GM12878 (cell line): ENCODE data around the gene SAMSN1. TPM values are rescaled to one million over a fixed set of nuclear protein-coding genes. Genes with fewer than 3 reads are reported as not detected.
A peak's percentile ranks its signal among the peaks of the same experiment; 100 is the strongest.
"Not testable (repeated sequence)": the region's sequence is repeated elsewhere in the genome, so short reads cannot be mapped to it uniquely, and the experiment has no call there.

Experiments
- ATAC-seq: fragments of 200-7000 bp; cut with Tn5 transposase; 3 replicates; pipeline ENCODE4 v1.9.1; 2020; ENCODE audit warnings: mild to moderate bottlenecking, moderate library complexity
- BruUV-seq: library from RNA; stranded (reverse); fragments of 400-500 nt; replicated peaks from 2 replicates; lab custom pipeline; 2021; lab: Mats Ljungman, UMichigan
- CTCF ChIA-PET: fragments of 300-600 bp; sonication (Branson Sonifier 250); formaldehyde crosslinking; extraction: SDS; loops from one replicate; lab custom pipeline; 2021; ENCODE audit warnings: inconsistent platforms; lab: Yijun Ruan, JAX
- POLR2A ChIA-PET: fragments of 350-600 bp; formaldehyde crosslinking; extraction: SDS; loops from one replicate; lab custom pipeline; 2021; ENCODE audit warnings: inconsistent platforms; lab: Charles Lee
- RAD21 ChIA-PET: fragments of 300-600 bp; sonication (Branson Sonifier 250); formaldehyde crosslinking; loops from one replicate; lab custom pipeline; 2023; ENCODE audit warnings: antibody characterized with exemption; ENCODE audit not compliant: unreplicated experiment; lab: Charles Lee
- SMC1A ChIA-PET: fragments of 300-600 bp; sonication (Branson Sonifier 250); formaldehyde crosslinking; loops from one replicate; lab custom pipeline; 2023; ENCODE audit not compliant: unreplicated experiment, uncharacterized antibody; lab: Charles Lee
- DNase-seq: peaks from one replicate; pipeline ENCODE4 v3.0.0-alpha.2; 2011; ENCODE audit warnings: low read depth, low spot score
- FAIRE-seq: peaks from 3 replicates; lab custom pipeline; 2011; peaks lifted over from hg19 to GRCh38; lab: Jason Lieb, UNC
- H2AFZ ChIP-seq: 2 replicates; pipeline ENCODE4 v1.6.0; 2011; ENCODE audit warnings: low read depth, low read length, control low read depth; ENCODE audit not compliant: control insufficient read depth
- H3K27ac ChIP-seq: 2 replicates; pipeline ENCODE4 v1.5.1; 2011; ENCODE audit warnings: control low read depth; ENCODE audit not compliant: control insufficient read depth, insufficient read depth
- H3K27me3 ChIP-seq, 2 experiments: replicated peaks in 1 of 2; 2 replicates each; pipeline versions ENCODE4 v1.6.0 to v1.6.1; 2011; ENCODE audit warnings: low read length in 1 of 2; ENCODE audit not compliant: control insufficient read depth in 2 of 2, insufficient read depth in 2 of 2
- H3K36me3 ChIP-seq, 2 experiments: 2 replicates each; pipeline ENCODE4 v1.5.1; 2011; ENCODE audit warnings: low read length in 1 of 2; ENCODE audit not compliant: control insufficient read depth in 2 of 2, insufficient read depth in 2 of 2
- H3K4me1 ChIP-seq: 2 replicates; pipeline ENCODE4 v1.6.1; 2011; ENCODE audit warnings: mild to moderate bottlenecking, low read length, moderate library complexity, mixed read lengths; ENCODE audit not compliant: control insufficient read depth, insufficient read depth
- H3K4me2 ChIP-seq: 2 replicates; pipeline ENCODE4 v1.6.0; 2011; ENCODE audit warnings: control low read depth; ENCODE audit not compliant: control insufficient read depth, insufficient read depth
- H3K4me3 ChIP-seq: fragments of 200-600 bp; sonication (generic); 2 replicates; pipeline ENCODE4 v1.5.1; 2016
- H3K79me2 ChIP-seq: 2 replicates; pipeline ENCODE4 v1.6.0; 2011; ENCODE audit warnings: low read length; ENCODE audit not compliant: control insufficient read depth, insufficient read depth
- H3K9ac ChIP-seq: 2 replicates; pipeline ENCODE4 v1.8.0; 2011; ENCODE audit warnings: low read length, control low read depth, mixed read lengths; ENCODE audit not compliant: control insufficient read depth, insufficient read depth
- H3K9me3 ChIP-seq: replicated peaks from 3 replicates; pipeline ENCODE4 v1.5.1; 2011; ENCODE audit warnings: mild to moderate bottlenecking, low read length; ENCODE audit not compliant: control insufficient read depth, insufficient read depth
- H4K20me1 ChIP-seq: 2 replicates; pipeline ENCODE4 v1.6.0; 2011; ENCODE audit not compliant: control insufficient read depth, insufficient read depth
- BHLHE40 ChIP-seq, 2 experiments: fragments of 450-650 bp in 1 of 2; IDR thresholded peaks; 2 replicates each; pipeline ENCODE4 v1.6.1; 2011 to 2017; ENCODE audit warnings: low read depth in 2 of 2, borderline replicate concordance in 1 of 2, improper control_type of control experiment in 1 of 2, low read length in 1 of 2, mild to moderate bottlenecking in 1 of 2
- MLLT1 ChIP-seq: fragments of 450-650 bp; IDR thresholded peaks from 2 replicates; pipeline ENCODE4 v1.6.1; 2016; ENCODE audit warnings: mild to moderate bottlenecking
- ZNF592 ChIP-seq: fragments of 450-650 bp; IDR thresholded peaks from 2 replicates; pipeline ENCODE4 v1.6.1; 2017; ENCODE audit warnings: mild to moderate bottlenecking, moderate library complexity
- WGBS: methylation state at CpG from one replicate; pipeline ENCODE4 v1.1.6; 2016; ENCODE audit warnings: low lambda C conversion rate; ENCODE audit not compliant: insufficient replicate concordance, insufficient coverage; ENCODE audit errors: missing lambda C conversion rate; 5-methylcytosine and 5-hydroxymethylcytosine counted together
- in situ Hi-C: fragments of 300-500 bp; cut with MboI; formaldehyde crosslinking; loops from 9 replicates; pipeline ENCODE4 v1.14.3; 2018; ENCODE audit warnings: mixed read lengths
- intact Hi-C: fragments of 100-400 bp; cut with micrococcal nuclease; formaldehyde crosslinking; loops from one replicate; pipeline ENCODE4 v1.14.2; 2022; ENCODE audit not compliant: unreplicated experiment
- polyA plus RNA-seq, 11 experiments: library from polyadenylated mRNA; depleted of rRNA in 4 of 11; unstranded in 6 of 11; stranded (reverse) in 5 of 11; fragments of >200 nt; fragmentation: Nextera tagmentation in 4 of 11; fragmentation: Illumina TruSeq in 1 of 11; extraction: Ambion mirVana in 4 of 11; extraction: Trizol in 1 of 11; gene quantifications; 1 replicate in 1 of 11; 2 replicates in 10 of 11; pipeline versions ENCODE4 v1.2.1 to v1.2.3, GENCODE V29; 2011 to 2016; ENCODE audit warnings: inconsistent platforms in 2 of 11, missing spikeins in 2 of 11, low read depth in 1 of 11
- total RNA-seq, 4 experiments: library from RNA; depleted of rRNA in 3 of 4; stranded (reverse); fragments of >200 nt in 3 of 4; fragmentation: Illumina TruSeq in 1 of 4; extraction: Trizol in 1 of 4; gene quantifications; 2 replicates each; pipeline versions ENCODE4 v1.2.1 to v1.2.3, GENCODE V29; 2013 to 2021

The SAMSN1 gene
- total and polyA plus RNA-seq, 10 of the 15 experiments (the other 5 are each of a cell fraction or from before 2014, with no cell fraction given), result 23.2 to 102 (median 44.9) TPM

GRCh38 chr21:14546719-14547118 lies 604 bp upstream of the SAMSN1 start:
- H3K4me3 ChIP-seq, BruUV-seq, ATAC-seq, FAIRE-seq, H4K20me1 ChIP-seq, H3K27me3 ChIP-seq, H2AFZ ChIP-seq, in situ Hi-C loops, DNase-seq, H3K9ac ChIP-seq, H3K9me3 ChIP-seq, H3K4me2 ChIP-seq, H3K36me3 ChIP-seq: not testable (repeated sequence)
- peaks cover 46% of the 10 kb centered on the region for H3K79me2 ChIP-seq
- POLR2A ChIA-PET, result interaction anchor here (0.9 to 1.5 kb wide), 3 partner anchors 11 to 184 kb away, joined by 3 to 4 read pairs (median 3); no protein-coding TSS in a partner anchor
- SMC1A ChIA-PET, result interaction anchor here (0.9 to 1.4 kb wide), 14 partner anchors 9 to 191 kb away, joined by 3 to 16 read pairs (median 6); no protein-coding TSS in a partner anchor
- intact Hi-C loops, result loop anchor here (2.0 to 10.0 kb wide), 3 partner anchors 140 to 518 kb away; partner anchors contain the start of gene NRIP1
- peaks cover 12% of the 10 kb centered on the region; the same call in 1 of the 2 replicates for H3K4me1 ChIP-seq
- RAD21 ChIA-PET, result interaction anchor here (0.7 to 7.5 kb wide), 10 partner anchors 11 to 280 kb away, joined by 3 to 63 read pairs (median 5); no protein-coding TSS in a partner anchor
- peak overlapping the region; percentile 56 for H3K27ac ChIP-seq
- CTCF ChIA-PET, result interaction anchor here (0.9 to 1.6 kb wide), 5 partner anchors 12 to 190 kb away, joined by 3 to 6 read pairs (median 3); no protein-coding TSS in a partner anchor
- peak; percentile 77 for TF ChIP-seq MLLT1
- WGBS, result 30% methylated on average over 7 of the region's 7 CpGs

- intact Hi-C loops (loop anchor here (10.0 kb wide), 2 partner anchors 331 to 521 kb away; partner anchors contain the start of gene NRIP1), in situ Hi-C loops (no loop called here)
- no peaks in the 10 kb centered on the region for H4K20me1 ChIP-seq
- H3K4me3 ChIP-seq, result peak overlapping the region; percentile 76
- RAD21 ChIA-PET, result interaction anchor here (1.4 to 7.5 kb wide), 6 partner anchors 11 to 143 kb away, joined by 4 to 63 read pairs (median 26); no protein-coding TSS in a partner anchor
- 42% methylated on average over 5 of the region's 5 CpGs for WGBS
- no peak overlapping the region for H2AFZ ChIP-seq
- H3K27me3 ChIP-seq, result no peaks in the 10 kb centered on the region
- H3K9ac ChIP-seq, result peak overlapping the region; percentile 81
- peaks cover 61% of the 10 kb centered on the region for H3K79me2 ChIP-seq
- no peak for FAIRE-seq
- POLR2A ChIA-PET, result no interaction called here
- SMC1A ChIA-PET, result interaction anchor here (0.6 to 11.3 kb wide), 7 partner anchors 14 to 192 kb away, joined by 3 to 120 read pairs (median 9); no protein-coding TSS in a partner anchor
- H3K9me3 ChIP-seq, result peaks cover under 1% of the 10 kb centered on the region; the same call in 2 of the 3 replicates
- H3K36me3 ChIP-seq, result no peaks in the 10 kb centered on the region; a peak in 1 of 4 replicates
- H3K27ac ChIP-seq, result peak overlapping the region; percentile 87
- peaks cover 12% of the 10 kb centered on the region; the same call in 1 of the 2 replicates for H3K4me1 ChIP-seq
- peak overlapping the region; percentile 45 for H3K4me2 ChIP-seq
- no peak for DNase-seq
- no TSS peak for BruUV-seq
- TF ChIP-seq MLLT1 (peak; percentile 68; the same call in 1 of the 2 replicates), BHLHE40 (IDR thresholded peaks at IDR 0.05; ENCODE audit: borderline replicate concordance in 1 of 2, low read depth in 2 of 2, low read length in 1 of 2) (peak in 1 of 2 experiments; percentile 67; a peak in 1 of 4 replicates), ZNF592 (no peak)
- no peak for ATAC-seq
- CTCF ChIA-PET, result interaction anchor here (1.0 to 2.4 kb wide), 4 partner anchors 11 to 92 kb away, joined by 3 to 7 read pairs (median 4); no protein-coding TSS in a partner anchor
Measured at GRCh38 chr21:14543983-14544382, 2.1 kb downstream of the SAMSN1 start.
